Cardiac septum (tissue), 1 donor: ENCODE measurements around the gene STARD3. TPM values are rescaled to one million over a fixed set of nuclear protein-coding genes. Genes with fewer than 3 reads are reported as not detected.

Experiments used
- total RNA-seq: library from RNA; stranded (reverse); fragmentation: NEBNext Ultra II Directional; extraction: Animal tissue kit (Norgen Biotek cat#: 25700); gene quantifications from one replicate; pipeline ENCODE4 v1.2.1, GENCODE V29; 2021
- donor health status: DM: no; HTN: no; CAD: no.

STARD3 gene
- total RNA-seq, 1 donor from 2014 or later: 21.9 TPM

Other genes starting within 250 kb of the STARD3 start
- 11.0 TPM for gene FBXL20, start 235.5 kb upstream of the STARD3 start, total RNA-seq
- 24.2 TPM for gene MED1, start 185.9 kb upstream of the STARD3 start, total RNA-seq
- 29.1 TPM for gene CDK12, start 175.7 kb upstream of the STARD3 start, total RNA-seq
- 0.08 TPM for gene NEUROD2, start 29.2 kb upstream of the STARD3 start, total RNA-seq
- gene PPP1R1B, start 10.2 kb upstream of the STARD3 start, total RNA-seq: 1.2 TPM
- 4,725 TPM for gene TCAP, start 28.2 kb downstream of the STARD3 start, total RNA-seq
- 10.9 TPM for gene PNMT, start 31.3 kb downstream of the STARD3 start, total RNA-seq
- gene PGAP3, start 50.9 kb downstream of the STARD3 start, total RNA-seq: 15.3 TPM
- 84.4 TPM for gene ERBB2, start 62.9 kb downstream of the STARD3 start, total RNA-seq
- 48.5 TPM for gene MIEN1, start 93.4 kb downstream of the STARD3 start, total RNA-seq
- gene GRB7, start 100.8 kb downstream of the STARD3 start, total RNA-seq: 0.65 TPM
- gene IKZF3, start 227.2 kb downstream of the STARD3 start, total RNA-seq: 0.51 TPM
- not detected for gene ZPBP2, start 231.1 kb downstream of the STARD3 start, total RNA-seq